SU-DHL-6 (cell line): Measurements from ENCODE around the gene PLSCR3.
A peak's percentile ranks its signal among the peaks of the same experiment; 100 is the strongest.

Experiments used
- H2AFZ ChIP-seq: fragments of 200-600 bp; sonication (generic); 2 replicates; pipeline ENCODE4 v1.6.1; 2014; ENCODE audit warnings: low read depth, mild to moderate bottlenecking, moderate library complexity, mixed read lengths, antibody characterized with exemption, low read length; ENCODE audit not compliant: severe bottlenecking
- H3F3A ChIP-seq: fragments of 200-600 bp; shearing (Covaris generic); 2 replicates; pipeline ENCODE4 v1.6.0; 2016; ENCODE audit warnings: antibody characterized with exemption, mild to moderate bottlenecking; ENCODE audit not compliant: insufficient read depth
- H3K27ac ChIP-seq: fragments of 200-600 bp; sonication (generic); 2 replicates; pipeline ENCODE4 v1.5.1; 2016; ENCODE audit warnings: low read depth, mild to moderate bottlenecking, low read length, moderate library complexity, mixed read lengths
- H3K27me3 ChIP-seq: fragments of 200-600 bp; sonication (generic), shearing (Covaris generic); 2 replicates; pipeline ENCODE4 v1.6.0; 2014; ENCODE audit warnings: mild to moderate bottlenecking, low read length
- H3K36me3 ChIP-seq: fragments of 200-600 bp; sonication (generic); 2 replicates; pipeline ENCODE4 v1.6.1; 2014; ENCODE audit warnings: mild to moderate bottlenecking, low read length, mixed read lengths
- H3K4me2 ChIP-seq: fragments of 300-600, 200-600 bp; shearing (Covaris generic), sonication (generic); 2 replicates; pipeline ENCODE4 v1.6.0; 2014; ENCODE audit warnings: low read length, low read depth, mild to moderate bottlenecking; ENCODE audit not compliant: poor library complexity, severe bottlenecking
- H3K4me3 ChIP-seq: fragments of 200-600 bp; sonication (generic); 2 replicates; pipeline ENCODE4 v1.5.1; 2014; ENCODE audit warnings: antibody characterized with exemption, low read length, mild to moderate bottlenecking, mixed read lengths; ENCODE audit not compliant: insufficient read depth, poor library complexity, severe bottlenecking
- H3K79me2 ChIP-seq: fragments of 200-600 bp; sonication (generic); 2 replicates; pipeline ENCODE4 v1.6.1; 2014; ENCODE audit warnings: mild to moderate bottlenecking, low read length, moderate library complexity; ENCODE audit not compliant: insufficient read depth
- H3K9ac ChIP-seq: fragments of 200-600 bp; sonication (generic); 2 replicates; pipeline ENCODE4 v1.7.0; 2014; ENCODE audit warnings: mild to moderate bottlenecking, low read length
- H3K9me2 ChIP-seq: fragments of 200-600 bp; sonication (generic); replicated peaks from 2 replicates; pipeline ENCODE4 v1.6.1; 2014; ENCODE audit warnings: low read length; ENCODE audit not compliant: insufficient read depth
- H3K9me3 ChIP-seq: fragments of 200-600 bp; sonication (generic); 2 replicates; pipeline ENCODE4 v1.6.1; 2014; ENCODE audit warnings: low read length, mixed read lengths; ENCODE audit not compliant: insufficient read depth
- H4K20me1 ChIP-seq: fragments of 200-600 bp; sonication (generic); 2 replicates; pipeline ENCODE4 v1.6.1; 2014; ENCODE audit warnings: low read depth, mild to moderate bottlenecking, antibody characterized with exemption, low read length, moderate library complexity, mixed read lengths
- CTCF ChIP-seq: fragments of 200-600 bp; sonication (generic); IDR thresholded peaks from one replicate; pipeline ENCODE4 v1.5.1; 2017; ENCODE audit warnings: antibody characterized with exemption, mild to moderate bottlenecking, low read length, moderate library complexity; ENCODE audit not compliant: insufficient read depth, poor library complexity, severe bottlenecking
- EZH2phosphoT487 ChIP-seq: fragments of 200-600 bp; sonication (generic), shearing (Covaris generic); conservative IDR thresholded peaks from 2 replicates; pipeline ENCODE4 v1.6.1; 2018; ENCODE audit warnings: mild to moderate bottlenecking, antibody characterized with exemption, low read length, moderate library complexity, mixed read lengths

The PLSCR3 gene

GRCh38 chr17:7441266-7441665, 46.9 kb upstream of the PLSCR3 start:
- Histone ChIP-seq H3F3A (no peaks in the 10 kb centered on the region), H3K9ac (no peak overlapping the region), H3K79me2 (no peaks in the 10 kb centered on the region), H3K9me2 (no peaks in the 10 kb centered on the region), H3K4me3 (no peak overlapping the region), H3K4me2 (no peak overlapping the region), H3K9me3 (no peaks in the 10 kb centered on the region), H3K27me3 (no peaks in the 10 kb centered on the region), H3K27ac (no peak overlapping the region), H4K20me1 (no peaks in the 10 kb centered on the region), H3K36me3 (no peaks in the 10 kb centered on the region), H2AFZ (no peak overlapping the region)
- TF ChIP-seq CTCF (no peak), EZH2phosphoT487 (no peak)

GRCh38 chr17:7440834-7441195, 46.5 kb upstream of the PLSCR3 start:
- H3K27me3 ChIP-seq = no peaks in the 10 kb centered on the region
- H3K27ac ChIP-seq = no peak overlapping the region
- no peaks in the 10 kb centered on the region for H3F3A ChIP-seq
- H3K9me3 ChIP-seq = no peaks in the 10 kb centered on the region
- H3K79me2 ChIP-seq = no peaks in the 10 kb centered on the region
- peak overlapping the region; percentile 39 for H3K4me2 ChIP-seq
- H3K4me3 ChIP-seq = no peak overlapping the region
- H3K9ac ChIP-seq = peak overlapping the region; percentile 21; the same call in 1 of the 2 replicates
- H3K36me3 ChIP-seq = no peaks in the 10 kb centered on the region
- no peak for TF ChIP-seq EZH2phosphoT487
- no peak for TF ChIP-seq CTCF
- H3K9me2 ChIP-seq = no peaks in the 10 kb centered on the region
- no peaks in the 10 kb centered on the region for H4K20me1 ChIP-seq
- H2AFZ ChIP-seq = no peak overlapping the region

GRCh38 chr17:7440113-7440833, 45.9 kb upstream of the PLSCR3 start:
- H4K20me1 ChIP-seq = no peaks in the 10 kb centered on the region
- no peaks in the 10 kb centered on the region for H3K27me3 ChIP-seq
- no peaks in the 10 kb centered on the region for H3K36me3 ChIP-seq
- no peak overlapping the region for H2AFZ ChIP-seq
- H3K9ac ChIP-seq = peak overlapping the region; percentile 21; the same call in 1 of the 2 replicates
- TF ChIP-seq EZH2phosphoT487 (no peak), CTCF (no peak)
- H3K27ac ChIP-seq = no peak overlapping the region
- peak overlapping the region; percentile 39 for H3K4me2 ChIP-seq
- H3K9me2 ChIP-seq = no peaks in the 10 kb centered on the region
- no peaks in the 10 kb centered on the region for H3K9me3 ChIP-seq
- no peaks in the 10 kb centered on the region for H3K79me2 ChIP-seq
- H3K4me3 ChIP-seq = no peak overlapping the region
- H3F3A ChIP-seq = no peaks in the 10 kb centered on the region
